GM12878 (cell line): ENCODE measurements around the gene TTLL11. TPM values are rescaled to one million over a fixed set of nuclear protein-coding genes. Genes with fewer than 3 reads are reported as not detected.

Experiments used
- ATAC-seq: fragments of 200-7000 bp; cut with Tn5 transposase; 3 replicates; pipeline ENCODE4 v1.9.1; 2020; ENCODE audit warnings: mild to moderate bottlenecking, moderate library complexity
- BruUV-seq: library from RNA; stranded (reverse); fragments of 400-500 nt; replicated peaks from 2 replicates; lab custom pipeline; 2021; lab: Mats Ljungman, UMichigan
- CTCF ChIA-PET: fragments of 300-600 bp; sonication (Branson Sonifier 250); formaldehyde crosslinking; extraction: SDS; loops from one replicate; lab custom pipeline; 2021; ENCODE audit warnings: inconsistent platforms; lab: Yijun Ruan, JAX
- POLR2A ChIA-PET: fragments of 350-600 bp; formaldehyde crosslinking; extraction: SDS; loops from one replicate; lab custom pipeline; 2021; ENCODE audit warnings: inconsistent platforms; lab: Charles Lee
- RAD21 ChIA-PET: fragments of 300-600 bp; sonication (Branson Sonifier 250); formaldehyde crosslinking; loops from one replicate; lab custom pipeline; 2023; ENCODE audit warnings: antibody characterized with exemption; ENCODE audit not compliant: unreplicated experiment; lab: Charles Lee
- SMC1A ChIA-PET: fragments of 300-600 bp; sonication (Branson Sonifier 250); formaldehyde crosslinking; loops from one replicate; lab custom pipeline; 2023; ENCODE audit not compliant: unreplicated experiment, uncharacterized antibody; lab: Charles Lee
- DNase-seq: peaks from one replicate; pipeline ENCODE4 v3.0.0-alpha.2; 2011; ENCODE audit warnings: low read depth, low spot score
- FAIRE-seq: peaks from 3 replicates; lab custom pipeline; 2011; peaks lifted over from hg19 to GRCh38; lab: Jason Lieb, UNC
- H2AFZ ChIP-seq: 2 replicates; pipeline ENCODE4 v1.6.0; 2011; ENCODE audit warnings: low read depth, low read length, control low read depth; ENCODE audit not compliant: control insufficient read depth
- H3K27ac ChIP-seq: 2 replicates; pipeline ENCODE4 v1.5.1; 2011; ENCODE audit warnings: control low read depth; ENCODE audit not compliant: control insufficient read depth, insufficient read depth
- H3K27me3 ChIP-seq, 2 experiments: replicated peaks in 1 of 2; 2 replicates each; pipeline versions ENCODE4 v1.6.0 to v1.6.1; 2011; ENCODE audit warnings: low read length in 1 of 2; ENCODE audit not compliant: control insufficient read depth in 2 of 2, insufficient read depth in 2 of 2
- H3K36me3 ChIP-seq, 2 experiments: 2 replicates each; pipeline ENCODE4 v1.5.1; 2011; ENCODE audit warnings: low read length in 1 of 2; ENCODE audit not compliant: control insufficient read depth in 2 of 2, insufficient read depth in 2 of 2
- H3K4me1 ChIP-seq: 2 replicates; pipeline ENCODE4 v1.6.1; 2011; ENCODE audit warnings: mild to moderate bottlenecking, low read length, moderate library complexity, mixed read lengths; ENCODE audit not compliant: control insufficient read depth, insufficient read depth
- H3K4me2 ChIP-seq: 2 replicates; pipeline ENCODE4 v1.6.0; 2011; ENCODE audit warnings: control low read depth; ENCODE audit not compliant: control insufficient read depth, insufficient read depth
- H3K4me3 ChIP-seq: fragments of 200-600 bp; sonication (generic); 2 replicates; pipeline ENCODE4 v1.5.1; 2016
- H3K79me2 ChIP-seq: 2 replicates; pipeline ENCODE4 v1.6.0; 2011; ENCODE audit warnings: low read length; ENCODE audit not compliant: control insufficient read depth, insufficient read depth
- H3K9ac ChIP-seq: 2 replicates; pipeline ENCODE4 v1.8.0; 2011; ENCODE audit warnings: low read length, control low read depth, mixed read lengths; ENCODE audit not compliant: control insufficient read depth, insufficient read depth
- H3K9me3 ChIP-seq: replicated peaks from 3 replicates; pipeline ENCODE4 v1.5.1; 2011; ENCODE audit warnings: mild to moderate bottlenecking, low read length; ENCODE audit not compliant: control insufficient read depth, insufficient read depth
- H4K20me1 ChIP-seq: 2 replicates; pipeline ENCODE4 v1.6.0; 2011; ENCODE audit not compliant: control insufficient read depth, insufficient read depth
- ASH2L ChIP-seq: fragments of 300-600, 200-600 bp; sonication (generic); IDR thresholded peaks from 2 replicates; pipeline ENCODE4 v1.6.1; 2017; ENCODE audit warnings: low read depth, mild to moderate bottlenecking, borderline replicate concordance
- BCL11A ChIP-seq: IDR thresholded peaks from 2 replicates; pipeline ENCODE4 v1.6.1; 2011; ENCODE audit warnings: low read depth, low read length
- BHLHE40 ChIP-seq, 2 experiments: fragments of 450-650 bp in 1 of 2; IDR thresholded peaks; 2 replicates each; pipeline ENCODE4 v1.6.1; 2011 to 2017; ENCODE audit warnings: low read depth in 2 of 2, borderline replicate concordance in 1 of 2, improper control_type of control experiment in 1 of 2, low read length in 1 of 2, mild to moderate bottlenecking in 1 of 2
- CHD2 ChIP-seq: IDR thresholded peaks from 2 replicates; pipeline ENCODE4 v1.6.1; 2011; ENCODE audit warnings: low read depth, low read length, improper control_type of control experiment, borderline replicate concordance
- DPF2 ChIP-seq: fragments of 450-650 bp; IDR thresholded peaks from 2 replicates; pipeline ENCODE4 v1.6.1; 2017; ENCODE audit warnings: mild to moderate bottlenecking
- EGR1 ChIP-seq, 2 experiments: IDR thresholded peaks; 1 replicate in 1 of 2; 2 replicates in 1 of 2; pipeline ENCODE4 v1.6.1; 2011 to 2012; ENCODE audit warnings: low read depth in 2 of 2, low read length in 2 of 2, borderline replicate concordance in 1 of 2, mild to moderate bottlenecking in 1 of 2, moderate library complexity in 1 of 2
- HDGF ChIP-seq: fragments of 450-650 bp; IDR thresholded peaks from 2 replicates; pipeline ENCODE4 v1.6.1; 2016; ENCODE audit warnings: antibody characterized with exemption
- MYB ChIP-seq: fragments of 150-350 bp; IDR thresholded peaks from 2 replicates; pipeline ENCODE4 v1.6.1; 2014; ENCODE audit warnings: mild to moderate bottlenecking, low read depth, low read length, borderline replicate concordance
- POLR2A ChIP-seq: IDR thresholded peaks from 2 replicates; pipeline ENCODE4 v1.6.1; 2011; ENCODE audit warnings: low read depth, mild to moderate bottlenecking, low read length
- POLR2AphosphoS2 ChIP-seq: IDR thresholded peaks from 2 replicates; pipeline ENCODE4 v1.6.1; 2011; ENCODE audit warnings: low read depth, mild to moderate bottlenecking, low read length, improper control_type of control experiment, moderate library complexity
- RB1 ChIP-seq: fragments of 450-650 bp; formaldehyde crosslinking; IDR thresholded peaks from 2 replicates; pipeline ENCODE4 v1.6.1; 2017; ENCODE audit warnings: mild to moderate bottlenecking, borderline replicate concordance
- SIN3A ChIP-seq: IDR thresholded peaks from 2 replicates; pipeline ENCODE4 v1.6.1; 2012; ENCODE audit warnings: low read depth, low read length, improper control_type of control experiment
- SRF ChIP-seq, 2 experiments: IDR thresholded peaks; 2 replicates each; pipeline ENCODE4 v1.6.1; 2011; ENCODE audit warnings: low read depth in 2 of 2, low read length in 2 of 2, mild to moderate bottlenecking in 1 of 2, moderate library complexity in 1 of 2
- STAT1 ChIP-seq: fragments of 450-650 bp; conservative IDR thresholded peaks from 2 replicates; pipeline ENCODE4 v1.6.1; 2014; ENCODE audit warnings: antibody characterized with exemption, mild to moderate bottlenecking
- TCF7 ChIP-seq: IDR thresholded peaks from 2 replicates; pipeline ENCODE4 v1.6.1; 2014; ENCODE audit warnings: antibody characterized with exemption, borderline replicate concordance
- ZBED1 ChIP-seq: IDR thresholded peaks from 2 replicates; pipeline ENCODE4 v1.6.1; 2016; ENCODE audit warnings: borderline replicate concordance
- ZNF384 ChIP-seq: IDR thresholded peaks from 2 replicates; pipeline ENCODE4 v1.6.1; 2012; ENCODE audit warnings: low read depth, mild to moderate bottlenecking, low read length, improper control_type of control experiment, borderline replicate concordance
- WGBS: methylation state at CpG from one replicate; pipeline ENCODE4 v1.1.6; 2016; ENCODE audit warnings: low lambda C conversion rate; ENCODE audit not compliant: insufficient replicate concordance, insufficient coverage; ENCODE audit errors: missing lambda C conversion rate; 5-methylcytosine and 5-hydroxymethylcytosine counted together
- in situ Hi-C: fragments of 300-500 bp; cut with MboI; formaldehyde crosslinking; loops from 9 replicates; pipeline ENCODE4 v1.14.3; 2018; ENCODE audit warnings: mixed read lengths
- intact Hi-C: fragments of 100-400 bp; cut with micrococcal nuclease; formaldehyde crosslinking; loops from one replicate; pipeline ENCODE4 v1.14.2; 2022; ENCODE audit not compliant: unreplicated experiment
- polyA plus RNA-seq, 11 experiments: library from polyadenylated mRNA; depleted of rRNA in 4 of 11; unstranded in 6 of 11; stranded (reverse) in 5 of 11; fragments of >200 nt; fragmentation: Nextera tagmentation in 4 of 11; fragmentation: Illumina TruSeq in 1 of 11; extraction: Ambion mirVana in 4 of 11; extraction: Trizol in 1 of 11; gene quantifications; 1 replicate in 1 of 11; 2 replicates in 10 of 11; pipeline versions ENCODE4 v1.2.1 to v1.2.3, GENCODE V29; 2011 to 2016; ENCODE audit warnings: inconsistent platforms in 2 of 11, missing spikeins in 2 of 11, low read depth in 1 of 11
- total RNA-seq, 4 experiments: library from RNA; depleted of rRNA in 3 of 4; stranded (reverse); fragments of >200 nt in 3 of 4; fragmentation: Illumina TruSeq in 1 of 4; extraction: Trizol in 1 of 4; gene quantifications; 2 replicates each; pipeline versions ENCODE4 v1.2.1 to v1.2.3, GENCODE V29; 2013 to 2021
- TF ChIP-seq, protein P1 (sequence below): IDR thresholded peaks from 2 replicates; pipeline ENCODE4 v1.6.1; 2011; ENCODE audit warnings: borderline replicate concordance, low read depth, mild to moderate bottlenecking, moderate library complexity, low read length; ENCODE audit not compliant: insufficient read depth, poor library complexity, severe bottlenecking
- TF ChIP-seq, protein P2 (sequence below): fragments of 450-650 bp; conservative IDR thresholded peaks from 2 replicates; pipeline ENCODE4 v1.6.1; 2017; ENCODE audit warnings: mild to moderate bottlenecking, moderate library complexity
- TF ChIP-seq, protein P3 (sequence below): fragments of 450-650 bp; IDR thresholded peaks from 2 replicates; pipeline ENCODE4 v1.6.1; 2017; ENCODE audit warnings: mild to moderate bottlenecking

Gene TTLL11
- total and polyA plus RNA-seq, 10 of the 15 experiments (the other 5 are each of a cell fraction or from before 2014, with no cell fraction given): 1.2 to 3.7 (median 2.9) TPM

DNA sequence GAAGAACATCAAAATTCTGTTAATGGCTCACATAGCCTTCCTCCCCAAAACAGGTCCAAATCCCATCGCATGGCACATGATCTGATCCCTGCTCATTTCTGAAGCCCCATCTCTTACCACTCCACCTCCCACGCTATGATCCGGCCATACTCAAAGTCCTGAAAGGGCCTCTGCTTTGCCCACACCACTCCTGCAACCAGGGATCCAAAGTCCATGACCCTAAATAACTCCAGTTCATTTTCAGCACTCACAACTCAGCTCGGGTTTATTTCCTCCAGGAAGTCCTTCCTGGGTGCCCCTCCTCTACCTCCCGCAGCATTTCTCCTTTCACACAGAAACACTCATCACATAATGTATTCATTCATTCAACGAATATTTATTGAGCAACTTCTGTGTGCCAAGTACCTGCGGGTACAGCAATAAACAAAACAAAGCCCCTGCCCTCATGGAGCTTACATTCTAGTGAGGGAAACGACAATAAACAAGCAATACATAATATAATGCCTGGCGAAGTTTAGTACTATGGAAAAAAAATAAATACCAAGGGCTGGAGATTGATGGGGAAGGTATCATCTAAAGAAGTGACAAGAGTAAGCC lies 2.7 kb downstream of the TTLL11 start:
- Histone ChIP-seq H2AFZ (no peak overlapping the region), H3K36me3 (no peaks in the 10 kb centered on the region), H3K4me2 (no peak overlapping the region), H3K27me3 (no peaks in the 10 kb centered on the region; a peak in 1 of 4 replicates), H3K4me1 (peaks cover 2% of the 10 kb centered on the region; the same call in 1 of the 2 replicates), H3K9me3 (no peaks in the 10 kb centered on the region), H3K9ac (no peak overlapping the region), H3K27ac (no peak overlapping the region), H3K4me3 (no peak overlapping the region), H3K79me2 (no peaks in the 10 kb centered on the region; the same call in none of the 2 replicates), H4K20me1 (no peaks in the 10 kb centered on the region)
- in situ Hi-C loops (loop anchor here (10.0 kb wide), 1 partner anchor 724 kb away; no protein-coding TSS in a partner anchor), intact Hi-C loops (no loop called here)
- WGBS: 76% methylated on average over 9 of the region's 9 CpGs
- ATAC-seq: no peak
- POLR2A ChIA-PET: no interaction called here
- RAD21 ChIA-PET: no interaction called here
- CTCF ChIA-PET: interaction anchor here (0.9 to 4.5 kb wide), 2 partner anchors 8 to 25 kb away, joined by 4 to 32 read pairs; no protein-coding TSS in a partner anchor
- SMC1A ChIA-PET: no interaction called here
- no peak for DNase-seq
- TF ChIP-seq, protein P1, sequence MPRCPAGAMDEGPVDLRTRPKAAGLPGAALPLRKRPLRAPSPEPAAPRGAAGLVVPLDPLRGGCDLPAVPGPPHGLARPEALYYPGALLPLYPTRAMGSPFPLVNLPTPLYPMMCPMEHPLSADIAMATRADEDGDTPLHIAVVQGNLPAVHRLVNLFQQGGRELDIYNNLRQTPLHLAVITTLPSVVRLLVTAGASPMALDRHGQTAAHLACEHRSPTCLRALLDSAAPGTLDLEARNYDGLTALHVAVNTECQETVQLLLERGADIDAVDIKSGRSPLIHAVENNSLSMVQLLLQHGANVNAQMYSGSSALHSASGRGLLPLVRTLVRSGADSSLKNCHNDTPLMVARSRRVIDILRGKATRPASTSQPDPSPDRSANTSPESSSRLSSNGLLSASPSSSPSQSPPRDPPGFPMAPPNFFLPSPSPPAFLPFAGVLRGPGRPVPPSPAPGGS: no peak
- TF ChIP-seq MYB (no peak), SRF (IDR thresholded peaks at IDR 0.05; ENCODE audit: low read depth in 2 of 2, low read length in 2 of 2) (no peak), BCL11A (no peak), BHLHE40 (IDR thresholded peaks at IDR 0.05; ENCODE audit: borderline replicate concordance in 1 of 2, low read depth in 2 of 2, low read length in 1 of 2) (no peak), SIN3A (no peak), POLR2A (no peak), CHD2 (no peak), HDGF (no peak), ZNF384 (no peak), STAT1 (no peak), ASH2L (no peak), POLR2AphosphoS2 (no peak), RB1 (no peak), TCF7 (no peak), ZBED1 (no peak), EGR1 (IDR thresholded peaks at IDR 0.05; ENCODE audit: borderline replicate concordance in 1 of 2, low read depth in 2 of 2, low read length in 2 of 2) (no peak), DPF2 (no peak)
- TF ChIP-seq, protein P2, sequence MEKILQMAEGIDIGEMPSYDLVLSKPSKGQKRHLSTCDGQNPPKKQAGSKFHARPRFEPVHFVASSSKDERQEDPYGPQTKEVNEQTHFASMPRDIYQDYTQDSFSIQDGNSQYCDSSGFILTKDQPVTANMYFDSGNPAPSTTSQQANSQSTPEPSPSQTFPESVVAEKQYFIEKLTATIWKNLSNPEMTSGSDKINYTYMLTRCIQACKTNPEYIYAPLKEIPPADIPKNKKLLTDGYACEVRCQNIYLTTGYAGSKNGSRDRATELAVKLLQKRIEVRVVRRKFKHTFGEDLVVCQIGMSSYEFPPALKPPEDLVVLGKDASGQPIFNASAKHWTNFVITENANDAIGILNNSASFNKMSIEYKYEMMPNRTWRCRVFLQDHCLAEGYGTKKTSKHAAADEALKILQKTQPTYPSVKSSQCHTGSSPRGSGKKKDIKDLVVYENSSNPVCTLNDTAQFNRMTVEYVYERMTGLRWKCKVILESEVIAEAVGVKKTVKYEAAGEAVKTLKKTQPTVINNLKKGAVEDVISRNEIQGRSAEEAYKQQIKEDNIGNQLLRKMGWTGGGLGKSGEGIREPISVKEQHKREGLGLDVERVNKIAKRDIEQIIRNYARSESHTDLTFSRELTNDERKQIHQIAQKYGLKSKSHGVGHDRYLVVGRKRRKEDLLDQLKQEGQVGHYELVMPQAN: no peak
- TF ChIP-seq, protein P3, sequence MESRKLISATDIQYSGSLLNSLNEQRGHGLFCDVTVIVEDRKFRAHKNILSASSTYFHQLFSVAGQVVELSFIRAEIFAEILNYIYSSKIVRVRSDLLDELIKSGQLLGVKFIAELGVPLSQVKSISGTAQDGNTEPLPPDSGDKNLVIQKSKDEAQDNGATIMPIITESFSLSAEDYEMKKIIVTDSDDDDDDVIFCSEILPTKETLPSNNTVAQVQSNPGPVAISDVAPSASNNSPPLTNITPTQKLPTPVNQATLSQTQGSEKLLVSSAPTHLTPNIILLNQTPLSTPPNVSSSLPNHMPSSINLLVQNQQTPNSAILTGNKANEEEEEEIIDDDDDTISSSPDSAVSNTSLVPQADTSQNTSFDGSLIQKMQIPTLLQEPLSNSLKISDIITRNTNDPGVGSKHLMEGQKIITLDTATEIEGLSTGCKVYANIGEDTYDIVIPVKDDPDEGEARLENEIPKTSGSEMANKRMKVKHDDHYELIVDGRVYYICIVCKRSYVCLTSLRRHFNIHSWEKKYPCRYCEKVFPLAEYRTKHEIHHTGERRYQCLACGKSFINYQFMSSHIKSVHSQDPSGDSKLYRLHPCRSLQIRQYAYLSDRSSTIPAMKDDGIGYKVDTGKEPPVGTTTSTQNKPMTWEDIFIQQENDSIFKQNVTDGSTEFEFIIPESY: no peak
- no TSS peak for BruUV-seq
- no peak for FAIRE-seq
